Measurements from ENCODE around the gene KMT2D. TPM values are rescaled to one million over a fixed set of nuclear protein-coding genes. Genes with fewer than 3 reads are reported as not detected.

The KMT2D gene
- total RNA-seq, 2 donors from 2014 or later, result 59.5 to 63.3 TPM

Other genes starting within 250 kb of the KMT2D start
- gene CACNB3, start 242.3 kb downstream of the KMT2D start, total RNA-seq, result 10 to 100 TPM; 11.8 to 23.8 TPM
- 10 to 100 TPM; 40.7 to 48.6 TPM for gene DDX23, start 208.6 kb downstream of the KMT2D start, total RNA-seq
- gene RND1, start 194.9 kb downstream of the KMT2D start, total RNA-seq, result under 1 TPM; 0.29 to 0.32 TPM
- 10 to 100 TPM; 26.9 to 34.2 TPM for gene FKBP11, start 135.3 kb downstream of the KMT2D start, total RNA-seq
- gene ARF3, start 103.3 kb downstream of the KMT2D start, total RNA-seq, result 100 to 1,000 TPM; 127 to 130 TPM
- gene WNT10B, start 89.1 kb downstream of the KMT2D start, total RNA-seq, result 1 to 10 TPM in 1 of 2 donors, under 1 TPM in 1; 0.33 to 4.0 TPM
- not detected for gene WNT1, start 82.5 kb downstream of the KMT2D start, total RNA-seq
- not detected for gene DDN, start 61.4 kb downstream of the KMT2D start, total RNA-seq
- gene PRKAG1, start 42.0 kb downstream of the KMT2D start, total RNA-seq, result 10 to 100 TPM; 52.2 to 57.3 TPM
- under 1 TPM in 1 of 2 donors, not detected in 1; 0.38 TPM for gene RHEBL1, start 9.2 kb upstream of the KMT2D start, total RNA-seq
- 1 to 10 TPM in 1 of 2 donors, under 1 TPM in 1; 0.93 to 2.7 TPM for gene DHH, start 34.0 kb upstream of the KMT2D start, total RNA-seq
- 10 to 100 TPM; 37.7 to 40.8 TPM for gene LMBR1L, start 50.1 kb upstream of the KMT2D start, total RNA-seq
- 100 to 1,000 TPM; 763 to 783 TPM for gene TUBA1B, start 70.6 kb upstream of the KMT2D start, total RNA-seq
- 100 to 1,000 TPM; 240 to 247 TPM for gene TUBA1A, start 128.3 kb upstream of the KMT2D start, total RNA-seq
- gene TUBA1C, start 204.3 kb upstream of the KMT2D start, total RNA-seq, result 100 to 1,000 TPM; 172 to 219 TPM
- under 1 TPM; 0.32 to 0.67 TPM for gene PRPH, start 234.4 kb upstream of the KMT2D start, total RNA-seq

Data from posterior vena cava (tissue), 2 donors.